H1 (cell line): ENCODE results near the gene FRS2. TPM values are rescaled to one million over a fixed set of nuclear protein-coding genes. Genes with fewer than 3 reads are reported as not detected.

ENCODE experiments used
- CTCF ChIA-PET: fragments of 300-600 bp; sonication (Branson Sonifier 250); formaldehyde crosslinking; loops from one replicate; lab custom pipeline; 2021; ENCODE audit not compliant: partially characterized antibody; lab: Charles Lee
- POLR2A ChIA-PET: fragments of 300-600 bp; sonication (Branson Sonifier 250); formaldehyde crosslinking; loops from one replicate; lab custom pipeline; 2021; ENCODE audit warnings: inconsistent platforms; ENCODE audit not compliant: partially characterized antibody; lab: Charles Lee
- DNase-seq, 2 experiments: peaks; one replicate each; pipeline versions ENCODE4 v3.0.0 to v3.0.0-alpha.2; 2010 to 2022; ENCODE audit warnings: low spot score in 2 of 2, low read depth in 1 of 2, mixed read lengths in 1 of 2
- FAIRE-seq: peaks from 2 replicates; lab custom pipeline; 2011; peaks lifted over from hg19 to GRCh38; lab: Jason Lieb, UNC
- H2AFZ ChIP-seq: 2 replicates; pipeline ENCODE4 v1.8.1; 2012; ENCODE audit warnings: low read length, inconsistent platforms
- H2AK5ac ChIP-seq: 2 replicates; pipeline ENCODE4 v1.6.1; 2013; ENCODE audit warnings: low read depth, low read length
- H2BK120ac ChIP-seq: replicated peaks from 2 replicates; pipeline ENCODE3; 2013; ENCODE audit warnings: low read depth, low read length, inconsistent platforms
- H2BK12ac ChIP-seq: 2 replicates; pipeline ENCODE4 v1.6.1; 2013; ENCODE audit warnings: low read depth, low read length
- H2BK15ac ChIP-seq: 2 replicates; pipeline ENCODE4 v1.6.1; 2013; ENCODE audit warnings: low read length
- H2BK20ac ChIP-seq: 2 replicates; pipeline ENCODE4 v1.6.1; 2013; ENCODE audit warnings: low read length
- H2BK5ac ChIP-seq: 2 replicates; pipeline ENCODE4 v1.6.1; 2013; ENCODE audit warnings: low read depth, low read length
- H3K14ac ChIP-seq: 2 replicates; pipeline ENCODE4 v1.6.1; 2013; ENCODE audit warnings: inconsistent platforms; ENCODE audit not compliant: insufficient read length
- H3K18ac ChIP-seq: 2 replicates; pipeline ENCODE4 v1.6.1; 2013; ENCODE audit warnings: low read length; ENCODE audit errors: extremely low read depth
- H3K23ac ChIP-seq: 2 replicates; pipeline ENCODE4 v1.6.1; 2013; ENCODE audit warnings: inconsistent platforms; ENCODE audit not compliant: insufficient read length
- H3K23me2 ChIP-seq: 2 replicates; pipeline ENCODE4 v1.6.1; 2013; ENCODE audit warnings: low read depth, low read length
- H3K27ac ChIP-seq: 2 replicates; pipeline ENCODE4 v1.6.1; 2011; ENCODE audit warnings: low read depth, low read length, inconsistent platforms
- H3K27me3 ChIP-seq, 4 experiments: replicated peaks in 1 of 4; 1 replicate in 1 of 4; 2 replicates in 3 of 4; pipeline versions ENCODE4 v1.6.1 to v1.8.1; 2011 to 2013; ENCODE audit warnings: low read length in 3 of 4, mild to moderate bottlenecking in 3 of 4, inconsistent platforms in 2 of 4, mixed read lengths in 2 of 4, moderate library complexity in 1 of 4; ENCODE audit not compliant: control insufficient read depth in 3 of 4, insufficient read depth in 3 of 4; ENCODE audit errors: extremely low read depth in 1 of 4
- H3K36me3 ChIP-seq, 4 experiments: 2 replicates each; pipeline versions ENCODE4 v1.6.1 to v1.8.1; 2011 to 2013; ENCODE audit warnings: mild to moderate bottlenecking in 4 of 4, low read length in 3 of 4, moderate library complexity in 2 of 4, control low read depth in 1 of 4, inconsistent platforms in 1 of 4; ENCODE audit not compliant: insufficient read depth in 4 of 4, control insufficient read depth in 2 of 4
- H3K4ac ChIP-seq: replicated peaks from 2 replicates; pipeline ENCODE3; 2013; ENCODE audit warnings: low read length, low read depth, mixed read lengths, inconsistent platforms; ENCODE audit not compliant: insufficient read length
- H3K4me1 ChIP-seq, 4 experiments: replicated peaks in 1 of 4; 1 replicate in 1 of 4; 2 replicates in 3 of 4; pipeline versions ENCODE4 v1.6.1 to v1.8.1; 2011 to 2013; ENCODE audit warnings: low read length in 3 of 4, inconsistent platforms in 2 of 4, mixed read lengths in 1 of 4; ENCODE audit not compliant: insufficient read depth in 4 of 4, control insufficient read depth in 3 of 4
- H3K4me2 ChIP-seq, 2 experiments: 2 replicates each; pipeline versions ENCODE4 v1.6.1 to v1.8.1; 2011 to 2013; ENCODE audit warnings: low read depth in 2 of 2, low read length in 2 of 2, control low read depth in 1 of 2, inconsistent platforms in 1 of 2, mild to moderate bottlenecking in 1 of 2; ENCODE audit not compliant: insufficient read depth in 1 of 2
- H3K4me3 ChIP-seq, 4 experiments: fragments of 200-600, 300-600 bp in 1 of 4; sonication (generic), shearing (Covaris generic), sonication (Bioruptor Twin) in 1 of 4; 2 replicates each; pipeline versions ENCODE4 v1.5.1 to v1.8.1; 2011 to 2016; ENCODE audit warnings: low read length in 4 of 4, low read depth in 3 of 4, control low read depth in 2 of 4, inconsistent platforms in 2 of 4, mild to moderate bottlenecking in 2 of 4, mixed read lengths in 1 of 4, moderate library complexity in 1 of 4; ENCODE audit not compliant: insufficient read depth in 2 of 4; ENCODE audit errors: extremely low read depth in 1 of 4
- H3K56ac ChIP-seq: replicated peaks from 2 replicates; pipeline ENCODE3; 2013; ENCODE audit warnings: low read depth, mild to moderate bottlenecking, mixed read lengths, low read length, inconsistent platforms; ENCODE audit not compliant: insufficient read length
- H3K79me1 ChIP-seq: 2 replicates; pipeline ENCODE4 v1.6.1; 2013; ENCODE audit warnings: low read depth, low read length, control low read depth
- H3K79me2 ChIP-seq, 2 experiments: 2 replicates each; pipeline versions ENCODE4 v1.6.1 to v1.8.1; 2012 to 2013; ENCODE audit warnings: low read length in 2 of 2, mild to moderate bottlenecking in 2 of 2, inconsistent platforms in 1 of 2; ENCODE audit not compliant: insufficient read depth in 2 of 2, control insufficient read depth in 1 of 2
- H3K9ac ChIP-seq, 4 experiments: replicated peaks in 1 of 4; 1 replicate in 1 of 4; 2 replicates in 3 of 4; pipeline versions ENCODE4 v1.6.1 to v1.8.1; 2011 to 2013; ENCODE audit warnings: low read depth in 3 of 4, low read length in 3 of 4, control low read depth in 2 of 4, mild to moderate bottlenecking in 2 of 4, moderate library complexity in 2 of 4, inconsistent platforms in 1 of 4; ENCODE audit errors: extremely low read depth in 1 of 4
- H3K9me3 ChIP-seq, 2 experiments: 2 replicates each; pipeline versions ENCODE4 v1.6.1 to v1.8.1; 2012 to 2013; ENCODE audit warnings: mild to moderate bottlenecking in 2 of 2, moderate library complexity in 2 of 2, control low read depth in 1 of 2, inconsistent platforms in 1 of 2, low read depth in 1 of 2, low read length in 1 of 2, mixed read lengths in 1 of 2; ENCODE audit not compliant: insufficient read depth in 2 of 2
- H4K20me1 ChIP-seq, 2 experiments: replicated peaks in 1 of 2; 2 replicates each; pipeline versions ENCODE3 to v1.8.1; 2011 to 2013; ENCODE audit warnings: inconsistent platforms in 2 of 2, low read length in 2 of 2, mild to moderate bottlenecking in 1 of 2; ENCODE audit not compliant: insufficient read depth in 2 of 2, control insufficient read depth in 1 of 2
- H4K5ac ChIP-seq: 2 replicates; pipeline ENCODE4 v1.6.1; 2013; ENCODE audit warnings: low read length, low read depth, mixed read lengths, inconsistent platforms; ENCODE audit not compliant: insufficient read length
- H4K8ac ChIP-seq: 2 replicates; pipeline ENCODE4 v1.8.0; 2013; ENCODE audit warnings: mild to moderate bottlenecking, moderate library complexity, low read length, inconsistent platforms; ENCODE audit not compliant: insufficient read depth; ENCODE audit errors: extremely low read depth
- H4K91ac ChIP-seq: replicated peaks from 2 replicates; pipeline ENCODE3; 2013; ENCODE audit warnings: low read length, mixed read lengths, inconsistent platforms; ENCODE audit not compliant: insufficient read length
- CTBP2 ChIP-seq: IDR thresholded peaks from 2 replicates; pipeline ENCODE4 v1.7.0; 2011; ENCODE audit warnings: borderline replicate concordance, mild to moderate bottlenecking, moderate library complexity, mixed read lengths, low read length; ENCODE audit not compliant: insufficient read depth, insufficient read length
- POLR2A ChIP-seq, 2 experiments: IDR thresholded peaks; 1 replicate in 1 of 2; 2 replicates in 1 of 2; pipeline ENCODE4 v1.6.1; 2011; ENCODE audit warnings: low read depth in 2 of 2, low read length in 2 of 2, mild to moderate bottlenecking in 2 of 2; ENCODE audit errors: control extremely low read depth in 1 of 2
- WGBS, 2 experiments: shearing (Covaris generic) in 1 of 2; methylation state at CpG; one replicate each; pipeline versions ENCODE4 v1.1.6 to v1.1.7; 2013 to 2015; ENCODE audit warnings: low lambda C conversion rate in 2 of 2, mixed read lengths in 2 of 2, inconsistent platforms in 1 of 2, low coverage in 1 of 2, missing lambda C conversion rate in 1 of 2; ENCODE audit not compliant: insufficient replicate concordance in 2 of 2, insufficient coverage in 1 of 2, insufficient read length in 1 of 2; ENCODE audit errors: extremely low coverage in 1 of 2, missing lambda C conversion rate in 1 of 2; 5-methylcytosine and 5-hydroxymethylcytosine counted together
- polyA plus RNA-seq, 7 experiments: library from polyadenylated mRNA; depleted of rRNA in 3 of 7; stranded (reverse) in 5 of 7; unstranded in 2 of 7; fragments of >200 nt in 5 of 7; fragments of 200-250 nt in 2 of 7; gene quantifications; 1 replicate in 5 of 7; 2 replicates in 1 of 7; 4 replicates in 1 of 7; pipeline versions ENCODE4 v1.2.1 to v1.2.3, GENCODE V29; 2011 to 2013; ENCODE audit warnings: missing spikeins in 2 of 7, mixed read lengths in 2 of 7
- total RNA-seq: library from RNA; stranded (reverse); fragmentation: NEBNext Ultra II Directional; extraction: Animal tissue kit (Norgen Biotek cat#: 25700); gene quantifications from 2 replicates; pipeline ENCODE4 v1.2.1, GENCODE V29; 2021

Gene FRS2
- total and polyA plus RNA-seq, 2 of the 8 experiments (the other 6 are each of a cell fraction or from before 2014, with no cell fraction given) = 10.3 to 35.8 TPM

DNA sequence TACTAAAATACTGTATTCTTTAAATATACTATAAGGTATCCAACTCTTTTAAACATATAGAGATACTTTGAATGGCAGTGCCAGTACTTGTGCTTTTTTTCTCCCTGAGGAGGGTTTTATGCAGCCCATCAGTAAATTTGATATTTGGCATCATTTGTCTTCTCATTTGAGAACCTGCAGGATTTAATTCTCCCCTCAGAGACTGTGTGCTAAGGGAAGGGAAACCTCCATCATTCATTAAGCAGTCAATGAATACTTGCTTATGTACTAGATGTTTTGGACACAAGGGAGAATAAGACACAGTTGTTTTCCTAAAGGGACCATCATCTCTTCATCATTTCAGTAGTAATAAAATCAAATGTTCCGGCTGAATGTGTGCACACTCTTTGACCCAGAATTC, 40.8 kb downstream of the FRS2 start:
- peaks cover 10 to 12% of the 10 kb centered on the region in 2 experiments for H4K20me1 ChIP-seq

More for the DNA sequence above, 40.8 kb downstream of the FRS2 start:
- TF ChIP-seq CTBP2 (no peak), POLR2A (IDR thresholded peaks at IDR 0.05; ENCODE audit: control extremely low read depth in 1 of 2, low read depth in 2 of 2, low read length in 2 of 2) (no peak)
- Histone ChIP-seq H2AK5ac (no peak overlapping the region), H2BK12ac (no peak overlapping the region), H3K56ac (no peak overlapping the region), H4K91ac (no peak overlapping the region), H3K4me1 (peaks cover 0 to 6% (median 1%) of the 10 kb centered on the region in 4 experiments; a peak in 3 of 7 replicates), H4K8ac (no peak overlapping the region), H2BK20ac (no peak overlapping the region), H3K27me3 (peaks cover 0 to 1% (median 0%) of the 10 kb centered on the region in 4 experiments; a peak in 1 of 7 replicates), H3K23me2 (no peaks in the 10 kb centered on the region), H3K4me3 (no peak overlapping the region), H2BK5ac (no peak overlapping the region), H3K9me3 (no peaks in the 10 kb centered on the region), H3K23ac (no peak overlapping the region), H3K14ac (no peak overlapping the region), H3K27ac (no peak overlapping the region), H3K9ac (no peak overlapping the region), H2BK120ac (no peak overlapping the region), H2BK15ac (no peak overlapping the region), H2AFZ (no peak overlapping the region), H3K4me2 (no peak overlapping the region), H3K18ac (no peak overlapping the region), H3K79me2 (peaks cover 4 to 97% of the 10 kb centered on the region in 2 experiments; a peak in 2 of 4 replicates), H4K5ac (no peak overlapping the region), H3K36me3 (no peaks in the 10 kb centered on the region), H3K79me1 (peaks cover 2% of the 10 kb centered on the region; the same call in 1 of the 2 replicates), H3K4ac (no peak overlapping the region)
- DNase-seq (no peak), FAIRE-seq (no peak)
- CTCF ChIA-PET = interaction anchor here (0.8 to 1.5 kb wide), 4 partner anchors 20 to 119 kb away, joined by 3 to 4 read pairs (median 4); no protein-coding TSS in a partner anchor
- WGBS, 2 experiments = 87% methylated on average over 1 of the region's 1 CpG; no CpG with 5 or more reads in 1 of the 2 experiments
- POLR2A ChIA-PET = no interaction called here
